ENCODE measurements around the gene GPR61.

DNA sequence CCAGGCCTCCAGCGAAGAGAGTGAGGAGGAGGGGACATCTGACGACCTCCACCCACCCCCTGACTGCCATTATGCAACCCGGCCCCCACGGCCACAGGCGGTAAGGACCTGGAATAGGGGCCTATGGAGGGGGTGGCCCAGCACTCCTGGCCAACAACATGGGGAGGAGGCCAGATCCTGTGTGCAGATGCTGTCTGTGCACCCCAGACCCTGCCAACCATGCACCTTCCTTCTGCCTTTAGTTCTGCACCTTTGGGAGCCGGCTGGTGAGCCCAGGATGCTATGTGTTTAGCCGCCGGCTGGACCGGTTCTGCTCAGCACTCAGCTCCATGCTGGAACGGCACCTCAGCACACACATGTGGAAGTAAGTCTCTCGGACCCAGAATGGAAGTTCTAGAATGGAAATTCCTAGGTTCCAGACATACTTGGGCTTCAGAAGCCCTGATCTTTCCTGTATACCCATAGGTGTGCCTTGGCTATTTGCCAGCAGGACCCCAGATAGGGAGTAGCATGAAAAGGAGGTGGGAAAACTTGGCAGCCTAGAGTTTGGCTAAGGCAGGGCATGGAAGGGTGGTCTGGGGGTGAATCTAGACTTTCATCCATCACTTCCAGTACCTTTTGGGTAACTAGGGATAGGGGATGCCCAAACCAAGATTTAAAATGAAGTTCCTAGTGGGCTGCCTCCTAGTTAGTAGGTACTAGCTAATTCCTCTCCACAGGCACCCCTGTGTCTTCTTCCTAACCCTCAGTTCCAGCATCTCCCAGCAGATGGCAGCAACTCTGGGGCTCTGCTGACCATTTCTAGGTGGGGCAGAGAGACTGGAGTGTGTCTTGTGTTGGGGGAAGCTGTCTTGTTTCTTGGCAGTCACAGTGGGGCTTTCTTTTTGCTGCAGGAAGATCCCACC lies 49.4 kb upstream of the GPR61 start:
- no peak for TF ChIP-seq POLR2AphosphoS5 (IDR thresholded peaks at IDR 0.05; ENCODE audit: low read depth)
- peak; percentile 85 for TF ChIP-seq CTCF (IDR thresholded peaks at IDR 0.05; ENCODE audit: insufficient read depth, low read length)

Measured in HL-60 (cell line).